Measurements from ENCODE around the gene FPR1. TPM values are rescaled to one million over a fixed set of nuclear protein-coding genes. Genes with fewer than 3 reads are reported as not detected.

FPR1 gene
- total RNA-seq, 1 donor from 2014 or later, result 12.8 TPM

DNA sequence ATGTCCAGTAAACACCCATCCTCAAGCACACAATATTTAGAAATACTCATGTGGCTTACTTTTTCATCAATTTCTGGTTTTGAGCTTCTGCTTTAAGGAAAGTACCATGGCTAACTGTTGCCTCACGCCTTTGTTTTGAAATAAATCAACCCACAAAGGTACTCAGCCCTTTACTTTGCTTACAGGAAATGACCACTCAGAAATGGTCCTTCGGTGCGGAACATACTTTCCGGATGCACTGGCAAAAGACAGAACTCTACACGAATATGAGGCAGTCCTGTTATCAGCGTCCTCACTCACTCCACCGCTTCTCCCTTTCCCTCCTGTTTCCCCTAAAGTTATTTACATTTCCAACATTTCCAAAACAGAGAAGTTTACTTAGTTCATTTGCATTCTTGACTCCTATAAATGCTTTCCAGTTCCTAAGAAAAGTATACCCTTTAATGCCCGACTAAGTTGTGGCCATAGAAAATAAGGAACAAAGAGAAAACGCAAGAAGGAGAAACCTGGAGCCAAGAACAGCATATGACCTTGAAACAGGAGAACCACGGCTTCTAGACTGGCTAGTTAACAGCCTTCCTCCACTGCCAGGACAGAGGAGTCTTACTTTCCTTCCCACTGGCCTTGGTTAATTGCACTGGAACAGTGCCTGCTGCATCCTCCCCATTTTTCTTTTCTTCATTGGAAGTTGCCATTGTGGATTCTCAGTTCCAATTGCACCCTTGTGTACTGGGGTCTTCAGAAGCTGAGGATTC is 19.9 kb upstream of the FPR1 start:
- Histone ChIP-seq H3K9me3 (no peaks in the 10 kb centered on the region), H3K36me3 (no peaks in the 10 kb centered on the region), H3K4me3 (no peak overlapping the region), H3K27me3 (no peaks in the 10 kb centered on the region), H3K27ac (no peak overlapping the region), H3K4me1 (no peaks in the 10 kb centered on the region)
- TF ChIP-seq POLR2A (IDR thresholded peaks at IDR 0.05), result no peak
- TF ChIP-seq CTCF (IDR thresholded peaks at IDR 0.05), result no peak
- TF ChIP-seq POLR2AphosphoS5 (IDR thresholded peaks at IDR 0.05; ENCODE audit: insufficient read depth in 1 of 2, low read depth in 1 of 2), result no peak
- DNase-seq (ENCODE audit: extremely low spot score in 2 of 2), result no peak
- intact Hi-C loops (cut with DNase I), result no loop called here

DNA sequence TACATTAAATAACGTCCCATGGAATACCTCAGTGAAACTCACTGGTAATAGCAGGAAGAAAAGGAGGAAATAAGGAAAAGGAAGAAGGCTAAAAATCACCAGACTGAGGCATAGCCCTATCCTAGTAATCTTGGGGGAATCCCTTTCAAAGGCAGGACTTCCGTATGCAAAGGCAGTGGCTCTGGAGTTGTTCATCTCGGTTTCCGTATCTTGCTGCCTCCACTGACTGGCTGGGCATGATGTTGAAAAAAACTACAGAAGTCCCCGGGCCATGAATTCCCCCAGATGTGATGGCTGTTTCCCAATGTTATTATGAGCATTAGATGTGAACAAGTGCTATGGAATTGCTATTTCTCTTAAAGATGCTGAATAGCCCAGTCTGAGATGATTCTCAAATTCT is 14.8 kb upstream of the FPR1 start:
- no peaks in the 10 kb centered on the region for H3K9me3 ChIP-seq
- no peak for TF ChIP-seq POLR2A (IDR thresholded peaks at IDR 0.05)
- TF ChIP-seq POLR2AphosphoS5 (IDR thresholded peaks at IDR 0.05; ENCODE audit: insufficient read depth in 1 of 2, low read depth in 1 of 2), result no peak
- no peak for TF ChIP-seq CTCF (IDR thresholded peaks at IDR 0.05)
- intact Hi-C loops (cut with DNase I), result no loop called here
- no peaks in the 10 kb centered on the region for H3K4me1 ChIP-seq
- H3K27me3 ChIP-seq, result no peaks in the 10 kb centered on the region
- no peak for DNase-seq (ENCODE audit: extremely low spot score in 2 of 2)
- no peak overlapping the region for H3K27ac ChIP-seq
- H3K36me3 ChIP-seq, result no peaks in the 10 kb centered on the region
- H3K4me3 ChIP-seq, result no peak overlapping the region

DNA sequence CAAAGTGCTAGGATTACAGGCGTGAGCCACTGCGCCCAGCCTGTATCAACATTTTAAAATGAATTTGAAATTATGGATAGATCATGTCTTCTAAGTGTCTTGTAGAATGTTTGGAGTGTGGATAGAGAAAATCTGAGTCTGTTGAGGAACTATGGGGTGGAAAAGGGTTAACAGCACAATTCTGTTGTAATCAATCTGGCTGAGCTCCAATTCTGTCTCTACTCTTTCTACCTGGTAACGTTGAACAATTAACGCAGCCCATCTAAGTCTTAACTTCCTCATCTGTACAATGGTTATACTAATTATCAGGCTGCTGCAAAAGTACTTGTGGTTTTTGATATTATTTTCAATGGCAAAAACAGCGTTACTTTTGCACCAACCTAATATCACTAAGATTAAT is 13.4 kb upstream of the FPR1 start:
- H3K4me3 ChIP-seq, result no peak overlapping the region
- H3K9me3 ChIP-seq, result no peaks in the 10 kb centered on the region
- no peaks in the 10 kb centered on the region for H3K36me3 ChIP-seq
- no peak for TF ChIP-seq POLR2AphosphoS5 (IDR thresholded peaks at IDR 0.05; ENCODE audit: insufficient read depth in 1 of 2, low read depth in 1 of 2)
- no peak for TF ChIP-seq CTCF (IDR thresholded peaks at IDR 0.05)
- DNase-seq (ENCODE audit: extremely low spot score in 2 of 2), result no peak
- H3K27me3 ChIP-seq, result no peaks in the 10 kb centered on the region
- H3K4me1 ChIP-seq, result no peaks in the 10 kb centered on the region
- intact Hi-C loops (cut with DNase I), result no loop called here
- no peak overlapping the region for H3K27ac ChIP-seq

DNA sequence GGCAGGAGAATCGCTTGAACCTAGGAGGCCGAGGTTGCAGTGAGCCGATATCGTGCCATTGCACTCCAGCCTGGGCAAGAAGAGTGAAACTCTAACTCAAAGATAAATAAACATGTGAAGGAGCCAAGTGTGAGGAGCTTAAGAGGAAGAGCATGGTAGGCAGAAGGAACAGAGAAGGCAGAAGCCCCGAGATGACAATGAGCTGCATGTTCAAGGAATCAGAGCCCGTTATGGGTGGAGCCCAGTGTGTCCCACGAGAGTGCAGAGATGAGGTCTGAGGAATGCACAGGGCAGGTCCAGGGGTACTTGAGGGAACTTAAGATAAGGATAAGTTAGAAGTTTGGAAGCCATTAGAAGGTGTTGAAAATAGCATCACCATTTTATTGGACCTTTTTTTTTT is 10.0 kb upstream of the FPR1 start:
- Histone ChIP-seq H3K27ac (no peak overlapping the region), H3K9me3 (no peaks in the 10 kb centered on the region), H3K4me3 (no peak overlapping the region), H3K27me3 (no peaks in the 10 kb centered on the region), H3K36me3 (no peaks in the 10 kb centered on the region), H3K4me1 (no peaks in the 10 kb centered on the region)
- no peak for TF ChIP-seq CTCF (IDR thresholded peaks at IDR 0.05)
- TF ChIP-seq POLR2A (IDR thresholded peaks at IDR 0.05), result no peak
- TF ChIP-seq POLR2AphosphoS5 (IDR thresholded peaks at IDR 0.05; ENCODE audit: insufficient read depth in 1 of 2, low read depth in 1 of 2), result no peak
- DNase-seq (ENCODE audit: extremely low spot score in 2 of 2), result no peak
- intact Hi-C loops (cut with DNase I), result no loop called here

- no peak within 1 kb of the TSS for H3K27ac ChIP-seq
- no peaks in the 10 kb centered on the region for H3K27me3 ChIP-seq
- TF ChIP-seq POLR2A (IDR thresholded peaks at IDR 0.05) (no peak), POLR2AphosphoS5 (IDR thresholded peaks at IDR 0.05; ENCODE audit: insufficient read depth in 1 of 2, low read depth in 1 of 2) (no peak), CTCF (IDR thresholded peaks at IDR 0.05) (no peak)
- no peaks in the 10 kb centered on the region for H3K36me3 ChIP-seq
- H3K4me3 ChIP-seq, result no peak within 1 kb of the TSS
- no peaks in the 10 kb centered on the region for H3K4me1 ChIP-seq
- DNase-seq (ENCODE audit: extremely low spot score in 2 of 2), result no peak
- H3K9me3 ChIP-seq, result no peaks in the 10 kb centered on the region
- intact Hi-C loops (cut with DNase I), result no loop called here
Measured at GRCh38 chr19:51760697-51761356, 9.1 kb upstream of the FPR1 start, which contains the start of gene FPR2. Gene FPR2, plus strand, starts transcription at chr19:51761180. Its CDS starts 7,479 bp downstream, at chr19:51768659.

Data from vagina (tissue), 2 donors.